ENCODE data around the gene NINJ2.

DNA sequence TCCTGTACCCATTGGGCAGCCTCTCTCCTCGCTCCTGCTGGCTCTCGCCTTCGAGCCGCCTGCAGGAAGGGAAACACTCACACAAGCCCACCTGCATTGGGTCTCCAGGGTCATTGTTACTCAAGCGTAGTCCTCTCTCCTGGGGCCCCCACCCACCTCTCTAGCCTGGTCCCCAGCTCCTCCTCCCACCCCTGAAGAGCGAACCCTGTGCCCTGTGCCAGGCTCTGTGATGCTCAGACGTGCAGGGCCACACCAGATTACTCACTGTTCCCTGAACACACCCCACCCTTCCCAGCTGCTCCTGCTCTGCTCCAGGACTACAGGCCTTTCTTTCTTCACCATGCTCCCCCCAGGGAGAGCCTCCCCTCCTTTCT lies 88.1 kb downstream of the NINJ2 start:
- TF ChIP-seq, protein P1, sequence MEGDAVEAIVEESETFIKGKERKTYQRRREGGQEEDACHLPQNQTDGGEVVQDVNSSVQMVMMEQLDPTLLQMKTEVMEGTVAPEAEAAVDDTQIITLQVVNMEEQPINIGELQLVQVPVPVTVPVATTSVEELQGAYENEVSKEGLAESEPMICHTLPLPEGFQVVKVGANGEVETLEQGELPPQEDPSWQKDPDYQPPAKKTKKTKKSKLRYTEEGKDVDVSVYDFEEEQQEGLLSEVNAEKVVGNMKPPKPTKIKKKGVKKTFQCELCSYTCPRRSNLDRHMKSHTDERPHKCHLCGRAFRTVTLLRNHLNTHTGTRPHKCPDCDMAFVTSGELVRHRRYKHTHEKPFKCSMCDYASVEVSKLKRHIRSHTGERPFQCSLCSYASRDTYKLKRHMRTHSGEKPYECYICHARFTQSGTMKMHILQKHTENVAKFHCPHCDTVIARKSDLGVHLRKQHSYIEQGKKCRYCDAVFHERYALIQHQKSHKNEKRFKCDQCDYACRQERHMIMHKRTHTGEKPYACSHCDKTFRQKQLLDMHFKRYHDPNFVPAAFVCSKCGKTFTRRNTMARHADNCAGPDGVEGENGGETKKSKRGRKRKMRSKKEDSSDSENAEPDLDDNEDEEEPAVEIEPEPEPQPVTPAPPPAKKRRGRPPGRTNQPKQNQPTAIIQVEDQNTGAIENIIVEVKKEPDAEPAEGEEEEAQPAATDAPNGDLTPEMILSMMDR (IDR thresholded peaks at IDR 0.05): no peak
- TF ChIP-seq POLR2A (IDR thresholded peaks at IDR 0.05): no peak
